HepG2 (cell line): ENCODE results near the gene MEI1. TPM values are rescaled to one million over a fixed set of nuclear protein-coding genes. Genes with fewer than 3 reads are reported as not detected.
A peak's percentile ranks its signal among the peaks of the same experiment; 100 is the strongest.

ENCODE experiments used
- ADNP ChIP-seq: sonication (generic); formaldehyde crosslinking; IDR thresholded peaks from 2 replicates; pipeline ENCODE4 v1.4.0; 2020; ENCODE audit warnings: missing genetic modification reagents
- ARNT ChIP-seq: fragments of 450-650 bp; IDR thresholded peaks from 2 replicates; pipeline ENCODE4 v1.6.1; 2017
- DMTF1 ChIP-seq: sonication (generic); formaldehyde crosslinking; IDR thresholded peaks from 2 replicates; pipeline ENCODE4 v1.4.0; 2020; ENCODE audit warnings: mild to moderate bottlenecking, missing genetic modification reagents
- ETS1 ChIP-seq: sonication (generic); formaldehyde crosslinking; IDR thresholded peaks from 2 replicates; pipeline ENCODE4 v1.4.0; 2020; ENCODE audit warnings: missing genetic modification reagents
- HDAC1 ChIP-seq: sonication (generic); formaldehyde crosslinking; IDR thresholded peaks from 2 replicates; pipeline ENCODE4 v1.5.1; 2020; ENCODE audit warnings: mild to moderate bottlenecking, missing genetic modification reagents
- HIC2 ChIP-seq: sonication (generic); formaldehyde crosslinking; IDR thresholded peaks from 2 replicates; pipeline ENCODE4 v1.9.0; 2022; ENCODE audit warnings: low read depth, missing genetic modification reagents
- HMG20B ChIP-seq: conservative IDR thresholded peaks from 2 replicates; pipeline ENCODE4 v1.6.1; 2016; ENCODE audit warnings: missing genetic modification reagents, missing compliant biosample characterization
- LCORL ChIP-seq, 2 experiments: fragments of 450-650 bp in 1 of 2; sonication (generic) in 1 of 2; formaldehyde crosslinking in 1 of 2; IDR thresholded peaks; 2 replicates each; pipeline versions ENCODE4 v1.5.0 to v1.6.1; 2017 to 2020; ENCODE audit warnings: antibody characterized with exemption in 1 of 2, missing genetic modification reagents in 1 of 2
- MAFF ChIP-seq: IDR thresholded peaks from 2 replicates; pipeline ENCODE4 v1.6.1; 2011; ENCODE audit warnings: low read depth, low read length, improper control_type of control experiment
- NFE2L2 ChIP-seq: fragments of 150-350 bp; IDR thresholded peaks from 2 replicates; pipeline ENCODE4 v1.6.1; 2014; ENCODE audit warnings: low read length
- NR1H2 ChIP-seq: sonication (generic); formaldehyde crosslinking; IDR thresholded peaks from 2 replicates; pipeline ENCODE4 v1.8.1; 2022; ENCODE audit warnings: low read depth, missing genetic modification reagents, borderline replicate concordance
- PHF5A ChIP-seq: IDR thresholded peaks from one replicate; pipeline ENCODE4 v1.6.1; 2018; ENCODE audit warnings: low read depth, missing genetic modification reagents; ENCODE audit not compliant: unreplicated experiment
- PRDM15 ChIP-seq: sonication (generic); formaldehyde crosslinking; IDR thresholded peaks from 2 replicates; pipeline ENCODE4 v1.4.0; 2020; ENCODE audit warnings: missing genetic modification reagents
- RBM39 ChIP-seq: fragments of 200-400 bp; formaldehyde crosslinking; IDR thresholded peaks from one replicate; pipeline ENCODE4 v1.6.1; 2018; ENCODE audit warnings: antibody characterized with exemption, mild to moderate bottlenecking, low read depth, low read length; ENCODE audit not compliant: poor library complexity, severe bottlenecking
- SRY ChIP-seq: sonication (generic); formaldehyde crosslinking; IDR thresholded peaks from 2 replicates; pipeline ENCODE4 v1.8.0; 2022; ENCODE audit warnings: mild to moderate bottlenecking, missing genetic modification reagents
- SUZ12 ChIP-seq: fragments of 150-350 bp; IDR thresholded peaks from 2 replicates; pipeline ENCODE4 v1.6.1; 2014; ENCODE audit warnings: low read depth, low read length
- ZFAT ChIP-seq: sonication (generic); formaldehyde crosslinking; conservative IDR thresholded peaks from 2 replicates; pipeline ENCODE4 v1.8.1; 2023; ENCODE audit warnings: missing genetic modification reagents, inconsistent platforms
- ZMYM3 ChIP-seq: sonication (generic); formaldehyde crosslinking; IDR thresholded peaks from 2 replicates; pipeline ENCODE4 v1.5.1; 2020; ENCODE audit warnings: mild to moderate bottlenecking, missing genetic modification reagents
- ZNF160 ChIP-seq: sonication (generic); formaldehyde crosslinking; IDR thresholded peaks from 2 replicates; pipeline ENCODE4 v1.8.0; 2022; ENCODE audit warnings: mild to moderate bottlenecking, inconsistent platforms, missing genetic modification reagents
- ZNF282 ChIP-seq: fragments of 450-650 bp; IDR thresholded peaks from 2 replicates; pipeline ENCODE4 v1.6.1; 2018; ENCODE audit not compliant: partially characterized antibody
- ZNF691 ChIP-seq: sonication (generic); formaldehyde crosslinking; IDR thresholded peaks from 2 replicates; pipeline ENCODE4 v1.4.0; 2020; ENCODE audit warnings: missing genetic modification reagents, low read depth, mild to moderate bottlenecking, borderline replicate concordance
- polyA plus RNA-seq, 8 experiments: library from polyadenylated mRNA; depleted of rRNA in 3 of 8; stranded (reverse) in 7 of 8; unstranded in 1 of 8; fragments of >200 nt; fragmentation: Illumina TruSeq in 4 of 8; extraction: Trizol in 4 of 8; gene quantifications; 2 replicates each; pipeline versions ENCODE4 v1.2.1 to v1.2.3, GENCODE V29; 2011 to 2016; ENCODE audit warnings: low read depth in 4 of 8, missing spikeins in 1 of 8, mixed read lengths in 1 of 8; ENCODE audit not compliant: insufficient read depth in 1 of 8
- total RNA-seq, 5 experiments: library from RNA; depleted of rRNA; stranded (reverse); fragments of >200 nt; fragmentation: Illumina TruSeq; extraction: Trizol; gene quantifications; 2 replicates each; pipeline ENCODE4 v1.2.3, GENCODE V29; 2016; ENCODE audit warnings: low read depth in 1 of 5

Gene MEI1
- total and polyA plus RNA-seq, 2 of the 13 experiments (the other 11 are each of a cell fraction or from before 2014, with no cell fraction given), result 0.75 to 1.9 TPM

- no peak for TF ChIP-seq PRDM15 (CRISPR knock-in tag)
- TF ChIP-seq NR1H2, result peak; percentile 80; the same call in 1 of the 2 replicates
- TF ChIP-seq NFE2L2, result no peak
- no peak for TF ChIP-seq SUZ12
- peak; percentile 47; the same call in 1 of the 2 replicates for TF ChIP-seq SRY (CRISPR knock-in tag)
- no peak for TF ChIP-seq HMG20B
- TF ChIP-seq ETS1 (CRISPR knock-in tag), result no peak
- no peak for TF ChIP-seq DMTF1 (CRISPR knock-in tag)
- TF ChIP-seq HIC2 (CRISPR knock-in tag), result no peak
- TF ChIP-seq PHF5A (CRISPR knock-in tag), result no peak
- TF ChIP-seq ZNF282, result no peak
- no peak for TF ChIP-seq RBM39
- TF ChIP-seq ZNF160, result 0 out of 2 replicates have a peak, but pooled peaks have one; percentile 46
- no peak for TF ChIP-seq ZMYM3 (CRISPR knock-in tag)
- TF ChIP-seq ZNF691 (CRISPR knock-in tag), result no peak
- TF ChIP-seq HDAC1, result 0 out of 2 replicates have a peak, but pooled peaks have one; percentile 14
- TF ChIP-seq ZFAT (CRISPR knock-in tag), result no peak
- TF ChIP-seq MAFF, result no peak
- no peak for TF ChIP-seq ADNP (CRISPR knock-in tag)
- TF ChIP-seq ARNT, result no peak
- TF ChIP-seq LCORL (IDR thresholded peaks at IDR 0.05), result no peak
- no peak for TF ChIP-seq LCORL (CRISPR knock-in tag; IDR thresholded peaks at IDR 0.05)
Measured at GRCh38 chr22:41833369-41834004, 134.2 kb downstream of the MEI1 start (continued).
